Lower lobe of right lung (tissue), 2 donors: ENCODE data around the gene TRIM13. TPM values are rescaled to one million over a fixed set of nuclear protein-coding genes. Genes with fewer than 3 reads are reported as not detected.
"Not testable (repeated sequence)": the region's sequence is repeated elsewhere in the genome, so short reads cannot be mapped to it uniquely, and the experiment has no call there.

Experiments used
- ATAC-seq, 2 donors: fragments of 200-7000 bp; cut with Tn5 transposase; one replicate each; pipeline ENCODE4 v1.9.1; 2020 to 2022; ENCODE audit warnings: mild to moderate bottlenecking in 2 of 2, moderate library complexity in 2 of 2
- DNase-seq: peaks from one replicate; pipeline ENCODE4 v3.0.0-alpha.2; 2020
- H3K27ac ChIP-seq: fragments of 200-600 bp; one replicate; pipeline ENCODE4 v1.8.0; 2022
- H3K27me3 ChIP-seq: fragments of 200-600 bp; one replicate; pipeline ENCODE4 v1.8.0; 2022; ENCODE audit warnings: low read depth
- H3K36me3 ChIP-seq: fragments of 200-600 bp; one replicate; pipeline ENCODE4 v1.8.0; 2022; ENCODE audit warnings: mild to moderate bottlenecking
- H3K4me1 ChIP-seq: fragments of 200-600 bp; one replicate; pipeline ENCODE4 v1.8.0; 2022
- H3K4me3 ChIP-seq: fragments of 200-600 bp; one replicate; pipeline ENCODE4 v1.8.0; 2022; ENCODE audit warnings: mild to moderate bottlenecking
- H3K9me3 ChIP-seq: fragments of 200-600 bp; one replicate; pipeline ENCODE4 v1.8.0; 2022
- CTCF ChIP-seq: fragments of 200-600 bp; IDR thresholded peaks from one replicate; pipeline ENCODE4 v1.8.0; 2022; ENCODE audit warnings: antibody characterized with exemption, mild to moderate bottlenecking
- intact Hi-C: fragments of 100-400 bp; cut with DNase I; formaldehyde crosslinking; loops from one replicate; pipeline ENCODE4 v1.11.0; 2022
- long read RNA-seq: library from polyadenylated mRNA; unstranded; transcript quantifications from one replicate; pipeline ENCODE4 v2.0.0, GENCODE V29; 2021
- total RNA-seq: library from RNA; stranded (reverse); fragmentation: NEBNext Ultra II Directional; extraction: Animal tissue kit (Norgen Biotek cat#: 25700); gene quantifications from one replicate; pipeline ENCODE4 v1.2.1, GENCODE V29; 2021
- donor health status: DM: no; HTN: yes; CAD: no; lungs with severe emphysema.

Gene TRIM13
- 31.1 TPM for total RNA-seq
- long read RNA-seq, full-length matches to known transcripts, result 15 of 33 reads
- long read RNA-seq, partial matches to known transcripts, result 2 of 33 reads
- long read RNA-seq, other reads (novel, unspliced or antisense), result 16 of 33 reads

- Histone ChIP-seq H3K4me3 (peak within 1 kb of the TSS; percentile 80), H3K4me1 (peaks cover 53% of the 10 kb centered on the region), H3K9me3 (no peaks in the 10 kb centered on the region), H3K36me3 (peaks cover 33% of the 10 kb centered on the region), H3K27ac (peak within 1 kb of the TSS; percentile 98), H3K27me3 (no peaks in the 10 kb centered on the region)
- TF ChIP-seq CTCF, result peak; percentile 82
- DNase-seq (peak; percentile 92), ATAC-seq (peak; percentile 90 to 92)
- intact Hi-C loops, result no loop called here
These were observed at the start of gene TRIM13 for GRCh38 chr13:49996951-49997895. Gene TRIM13, plus strand, starts transcription at chr13:49997042. Its CDS starts 14,899 bp downstream, at chr13:50011941.

GRCh38 chr13:49948777-49949270 is 48.0 kb upstream of the TRIM13 start:
- H3K27me3 ChIP-seq, DNase-seq, ATAC-seq, H3K4me1 ChIP-seq, H3K4me3 ChIP-seq, H3K27ac ChIP-seq, H3K36me3 ChIP-seq, intact Hi-C loops, H3K9me3 ChIP-seq: not testable (repeated sequence)

GRCh38 chr13:49951754-49952535 is 44.9 kb upstream of the TRIM13 start:
- Histone ChIP-seq H3K36me3 (no peaks in the 10 kb centered on the region), H3K27me3 (no peaks in the 10 kb centered on the region), H3K9me3 (no peaks in the 10 kb centered on the region), H3K4me1 (no peaks in the 10 kb centered on the region), H3K4me3 (no peak overlapping the region), H3K27ac (no peak overlapping the region)
- TF ChIP-seq CTCF, result no peak
- DNase-seq (no peak), ATAC-seq (no peak)
- intact Hi-C loops, result no loop called here

GRCh38 chr13:49953560-49953959 is 43.3 kb upstream of the TRIM13 start:
- no peak overlapping the region for H3K27ac ChIP-seq
- no peaks in the 10 kb centered on the region for H3K27me3 ChIP-seq
- TF ChIP-seq CTCF, result no peak
- H3K4me1 ChIP-seq, result no peaks in the 10 kb centered on the region
- intact Hi-C loops, result no loop called here
- H3K36me3 ChIP-seq, result no peaks in the 10 kb centered on the region
- ATAC-seq (no peak), DNase-seq (no peak)
- no peaks in the 10 kb centered on the region for H3K9me3 ChIP-seq
- no peak overlapping the region for H3K4me3 ChIP-seq

- DNase-seq (no peak), ATAC-seq (no peak)
- H3K27me3 ChIP-seq, result no peaks in the 10 kb centered on the region
- no peaks in the 10 kb centered on the region for H3K36me3 ChIP-seq
- no peak overlapping the region for H3K27ac ChIP-seq
- no peaks in the 10 kb centered on the region for H3K9me3 ChIP-seq
- intact Hi-C loops, result no loop called here
- no peaks in the 10 kb centered on the region for H3K4me1 ChIP-seq
- no peak for TF ChIP-seq CTCF
- H3K4me3 ChIP-seq, result no peak overlapping the region
These were observed 42.0 kb upstream of the TRIM13 start for GRCh38 chr13:49954674-49955455.
